Fibroblast of lung (primary cell): ENCODE measurements around the gene CLIP4. TPM values are rescaled to one million over a fixed set of nuclear protein-coding genes. Genes with fewer than 3 reads are reported as not detected.

Experiments
- DNase-seq, 2 donors: peaks; one replicate each; pipeline versions ENCODE4 v3.0.0 to v3.0.0-alpha.2; 2010; ENCODE audit warnings: low read depth in 2 of 2
- H2AFZ ChIP-seq: 2 replicates; pipeline ENCODE4 v1.5.1; 2012; ENCODE audit warnings: low read length, control low read depth, inconsistent platforms
- H3K27ac ChIP-seq: 2 replicates; pipeline ENCODE4 v1.5.1; 2011; ENCODE audit warnings: low read length, control low read depth; ENCODE audit not compliant: insufficient read depth
- H3K27me3 ChIP-seq: 2 replicates; pipeline ENCODE4 v1.5.1; 2011; ENCODE audit warnings: mild to moderate bottlenecking, low read length; ENCODE audit not compliant: control insufficient read depth, insufficient read depth
- H3K36me3 ChIP-seq: 2 replicates; pipeline ENCODE4 v1.5.1; 2011; ENCODE audit warnings: low read length; ENCODE audit not compliant: control insufficient read depth, insufficient read depth
- H3K4me1 ChIP-seq: 2 replicates; pipeline ENCODE4 v1.5.1; 2011; ENCODE audit warnings: low read length; ENCODE audit not compliant: control insufficient read depth, insufficient read depth; ENCODE audit errors: extremely low read depth
- H3K4me2 ChIP-seq: 2 replicates; pipeline ENCODE4 v1.5.1; 2011; ENCODE audit warnings: low read length, control low read depth; ENCODE audit not compliant: insufficient read depth; ENCODE audit errors: extremely low read depth
- H3K4me3 ChIP-seq, 4 experiments: fragments of 200-600 bp in 1 of 4; sonication (generic) in 1 of 4; replicated peaks in 1 of 4; 2 replicates each; pipeline ENCODE4 v1.5.1; 2011 to 2016; ENCODE audit warnings: low read length in 4 of 4, low read depth in 3 of 4, mild to moderate bottlenecking in 3 of 4, control low read depth in 2 of 4, inconsistent platforms in 1 of 4, mixed read lengths in 1 of 4; ENCODE audit not compliant: insufficient read depth in 1 of 4; ENCODE audit errors: control extremely low read depth in 1 of 4
- H3K79me2 ChIP-seq: 2 replicates; pipeline ENCODE4 v1.5.1; 2012; ENCODE audit warnings: mild to moderate bottlenecking, low read length, inconsistent platforms; ENCODE audit not compliant: control insufficient read depth, insufficient read depth
- H3K9ac ChIP-seq: 2 replicates; pipeline ENCODE4 v1.5.1; 2011; ENCODE audit warnings: mild to moderate bottlenecking, low read length, control low read depth; ENCODE audit not compliant: insufficient read depth
- H3K9me3 ChIP-seq: 2 replicates; pipeline ENCODE4 v1.5.1; 2012; ENCODE audit warnings: low read depth, low read length; ENCODE audit not compliant: control insufficient read depth, insufficient read depth
- H4K20me1 ChIP-seq: 2 replicates; pipeline ENCODE4 v1.5.1; 2011; ENCODE audit warnings: low read length; ENCODE audit not compliant: control insufficient read depth, insufficient read depth; ENCODE audit errors: extremely low read depth
- EZH2 ChIP-seq: IDR thresholded peaks from 2 replicates; pipeline ENCODE4 v1.5.1; 2012; ENCODE audit warnings: low read length, control low read depth, mild to moderate bottlenecking; ENCODE audit errors: missing control alignments
- polyA plus RNA-seq, 2 donors: library from polyadenylated mRNA; depleted of rRNA in 1 of 2; stranded (reverse) in 1 of 2; unstranded in 1 of 2; fragments of >200 nt; gene quantifications; 2 replicates each; pipeline ENCODE4 v1.2.1, GENCODE V29; 2011 to 2012; ENCODE audit warnings: missing spikeins in 1 of 2
- total RNA-seq: library from RNA; depleted of rRNA; stranded (reverse); fragments of >200 nt; gene quantifications from 2 replicates; pipeline ENCODE4 v1.2.1, GENCODE V29; 2014
- TF ChIP-seq, protein P1 (sequence below), 2 donors: IDR thresholded peaks in 1 of 2; conservative IDR thresholded peaks in 1 of 2; 1 replicate in 1 of 2; 2 replicates in 1 of 2; pipeline ENCODE4 v1.5.1; 2011 to 2012; ENCODE audit warnings: low read length in 2 of 2, control low read depth in 1 of 2, inconsistent platforms in 1 of 2, low read depth in 1 of 2, mild to moderate bottlenecking in 1 of 2

CLIP4 gene
- total and polyA plus RNA-seq, 2 donors (not counting 1 experiment from before 2014, with no cell fraction given), result 39.9 to 127 TPM

DNA sequence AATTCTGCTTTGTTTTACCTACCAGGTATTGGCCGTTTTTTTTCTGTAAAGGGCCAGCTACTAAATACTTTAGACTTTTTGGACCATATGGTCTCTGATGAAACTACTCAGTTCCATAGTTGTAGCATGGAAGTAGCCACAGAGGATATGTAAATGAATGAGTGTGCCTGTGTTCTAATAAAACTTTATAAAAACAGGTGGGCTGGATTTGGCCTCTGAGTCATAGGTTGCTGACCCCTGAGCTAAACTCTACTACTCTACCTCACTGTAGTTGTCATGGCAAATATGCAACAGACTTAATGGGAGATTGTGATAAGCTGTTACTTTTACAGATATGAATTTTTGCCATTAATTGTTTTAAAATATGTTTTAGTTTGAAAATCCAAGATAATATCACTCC lies 19.7 kb downstream of the CLIP4 start:
- Histone ChIP-seq H3K36me3 (peaks cover 2% of the 10 kb centered on the region), H3K4me1 (peaks cover 5% of the 10 kb centered on the region), H3K9me3 (no peaks in the 10 kb centered on the region), H3K79me2 (no peaks in the 10 kb centered on the region), H3K27me3 (no peaks in the 10 kb centered on the region), H3K4me2 (no peak overlapping the region), H2AFZ (no peak overlapping the region), H3K9ac (no peak overlapping the region), H3K27ac (no peak overlapping the region), H3K4me3 (no peak overlapping the region), H4K20me1 (no peaks in the 10 kb centered on the region)
- DNase-seq, result no peak
- TF ChIP-seq, protein P1, sequence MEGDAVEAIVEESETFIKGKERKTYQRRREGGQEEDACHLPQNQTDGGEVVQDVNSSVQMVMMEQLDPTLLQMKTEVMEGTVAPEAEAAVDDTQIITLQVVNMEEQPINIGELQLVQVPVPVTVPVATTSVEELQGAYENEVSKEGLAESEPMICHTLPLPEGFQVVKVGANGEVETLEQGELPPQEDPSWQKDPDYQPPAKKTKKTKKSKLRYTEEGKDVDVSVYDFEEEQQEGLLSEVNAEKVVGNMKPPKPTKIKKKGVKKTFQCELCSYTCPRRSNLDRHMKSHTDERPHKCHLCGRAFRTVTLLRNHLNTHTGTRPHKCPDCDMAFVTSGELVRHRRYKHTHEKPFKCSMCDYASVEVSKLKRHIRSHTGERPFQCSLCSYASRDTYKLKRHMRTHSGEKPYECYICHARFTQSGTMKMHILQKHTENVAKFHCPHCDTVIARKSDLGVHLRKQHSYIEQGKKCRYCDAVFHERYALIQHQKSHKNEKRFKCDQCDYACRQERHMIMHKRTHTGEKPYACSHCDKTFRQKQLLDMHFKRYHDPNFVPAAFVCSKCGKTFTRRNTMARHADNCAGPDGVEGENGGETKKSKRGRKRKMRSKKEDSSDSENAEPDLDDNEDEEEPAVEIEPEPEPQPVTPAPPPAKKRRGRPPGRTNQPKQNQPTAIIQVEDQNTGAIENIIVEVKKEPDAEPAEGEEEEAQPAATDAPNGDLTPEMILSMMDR (conservative IDR thresholded peaks at IDR 0.05 in 1 of 2, IDR thresholded peaks at IDR 0.05 in 1 of 2; ENCODE audit: low read depth in 1 of 2, low read length in 2 of 2), result no peak
- TF ChIP-seq EZH2, result no peak

DNA sequence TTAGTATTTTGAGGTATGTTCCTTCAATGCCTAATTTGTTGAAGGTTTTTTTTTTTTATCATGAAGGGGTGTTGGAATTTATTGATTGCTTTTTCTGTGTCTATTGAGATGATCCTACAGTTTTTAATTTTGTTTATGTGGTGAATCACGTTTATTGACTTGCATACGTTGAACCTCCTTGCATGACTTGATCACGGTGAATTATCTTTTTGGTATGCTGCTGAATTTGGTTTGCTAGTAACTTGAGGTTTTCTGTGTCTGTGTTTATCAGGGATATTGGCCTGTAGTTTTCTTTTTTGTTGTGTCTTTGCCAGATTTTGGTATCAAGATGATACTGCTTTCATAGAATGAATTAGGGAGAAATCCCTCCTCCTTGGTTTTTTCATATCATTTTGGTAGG lies 23.9 kb downstream of the CLIP4 start:
- TF ChIP-seq EZH2, result no peak
- TF ChIP-seq, protein P1 (conservative IDR thresholded peaks at IDR 0.05 in 1 of 2, IDR thresholded peaks at IDR 0.05 in 1 of 2; ENCODE audit: low read depth in 1 of 2, low read length in 2 of 2), result no peak
- Histone ChIP-seq H3K79me2 (no peaks in the 10 kb centered on the region), H3K4me2 (no peak overlapping the region)

DNA sequence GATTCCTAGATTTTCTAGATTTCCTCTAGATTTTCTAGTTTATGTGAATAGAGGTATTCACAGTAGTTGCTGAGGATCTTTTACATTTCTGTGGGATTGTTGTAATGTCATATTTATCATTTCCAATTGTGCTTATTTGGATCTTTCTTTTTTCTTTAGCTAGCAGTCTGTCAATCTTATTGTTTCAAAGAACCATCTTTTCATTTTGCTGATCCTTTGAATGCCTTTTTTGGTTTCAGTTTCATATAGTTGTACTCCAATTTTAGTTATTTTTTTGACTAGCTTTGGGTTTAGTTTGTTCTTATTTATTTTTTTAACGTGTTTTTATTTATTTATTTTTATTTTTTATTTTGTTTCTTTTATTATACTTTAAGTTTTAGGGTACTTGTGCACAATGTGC lies 24.5 kb downstream of the CLIP4 start:
- Histone ChIP-seq H3K9ac (no peak overlapping the region), H3K27ac (no peak overlapping the region), H3K27me3 (no peaks in the 10 kb centered on the region), H3K9me3 (no peaks in the 10 kb centered on the region), H3K36me3 (peaks cover 4% of the 10 kb centered on the region), H3K4me2 (no peak overlapping the region), H3K79me2 (no peaks in the 10 kb centered on the region), H3K4me3 (no peak overlapping the region), H4K20me1 (no peaks in the 10 kb centered on the region), H3K4me1 (no peaks in the 10 kb centered on the region), H2AFZ (no peak overlapping the region)
- TF ChIP-seq, protein P1 (conservative IDR thresholded peaks at IDR 0.05 in 1 of 2, IDR thresholded peaks at IDR 0.05 in 1 of 2; ENCODE audit: low read depth in 1 of 2, low read length in 2 of 2), result no peak
- TF ChIP-seq EZH2, result no peak
- no peak for DNase-seq

More for the DNA sequence above, 23.9 kb downstream of the CLIP4 start:
- Histone ChIP-seq H3K4me1 (no peaks in the 10 kb centered on the region), H3K4me3 (no peak overlapping the region), H3K27ac (no peak overlapping the region), H3K36me3 (peaks cover 3% of the 10 kb centered on the region), H2AFZ (no peak overlapping the region), H3K9ac (no peak overlapping the region), H3K9me3 (no peaks in the 10 kb centered on the region), H4K20me1 (no peaks in the 10 kb centered on the region), H3K27me3 (no peaks in the 10 kb centered on the region)
- peak in 1 of 2 donors; percentile 81 for DNase-seq
